K562 (cell line): ENCODE results near the gene ALG9. TPM values are rescaled to one million over a fixed set of nuclear protein-coding genes. Genes with fewer than 3 reads are reported as not detected.

Experiments
- ATF1 ChIP-seq, 2 experiments: fragments of 450-650 bp in 1 of 2; IDR thresholded peaks; 2 replicates each; pipeline ENCODE4 v1.6.1; 2016; ENCODE audit warnings: missing compliant biosample characterization in 1 of 2, missing genetic modification characterization in 1 of 2
- HES1 ChIP-seq: fragments of 450-650 bp; IDR thresholded peaks from 2 replicates; pipeline ENCODE4 v1.6.1; 2016; ENCODE audit warnings: low read depth, mild to moderate bottlenecking, moderate library complexity
- NFIX ChIP-seq: fragments of 250-450 bp; sonication (Bioruptor Pico); IDR thresholded peaks from 2 replicates; pipeline ENCODE4 v1.4.0; 2020; ENCODE audit warnings: low read depth, mild to moderate bottlenecking, moderate library complexity
- SMARCA5 ChIP-seq: fragments of 450-650 bp; IDR thresholded peaks from 2 replicates; pipeline ENCODE4 v1.6.1; 2016
- SNRNP70 ChIP-seq: fragments of 200-400 bp; formaldehyde crosslinking; optimal IDR thresholded peaks from 2 replicates; pipeline ENCODE3; 2017; ENCODE audit warnings: low read depth, low read length
- TAF7 ChIP-seq: fragments of 450-650 bp; IDR thresholded peaks from 2 replicates; pipeline ENCODE4 v1.6.1; 2016; ENCODE audit warnings: missing genetic modification characterization, missing compliant biosample characterization
- ZFP36 ChIP-seq: fragments of 150-350 bp; IDR thresholded peaks from 2 replicates; pipeline ENCODE4 v1.6.1; 2018; ENCODE audit warnings: low read length, low read depth; ENCODE audit not compliant: partially characterized antibody
- polyA plus RNA-seq, 8 experiments: library from polyadenylated mRNA; depleted of rRNA in 4 of 8; stranded (reverse) in 5 of 8; unstranded in 3 of 8; fragments of >200 nt; fragmentation: Nextera tagmentation in 2 of 8; fragmentation: Illumina TruSeq in 1 of 8; extraction: Ambion mirVana in 2 of 8; extraction: Trizol in 1 of 8; gene quantifications; 2 replicates each; pipeline versions ENCODE4 v1.2.1 to v1.2.3, GENCODE V29; 2011 to 2014; ENCODE audit warnings: inconsistent platforms in 1 of 8, missing spikeins in 1 of 8
- total RNA-seq, 7 experiments: library from RNA; depleted of rRNA in 6 of 7; stranded (reverse); fragments of >200 nt in 6 of 7; fragmentation: Illumina TruSeq in 2 of 7; extraction: Trizol in 2 of 7; gene quantifications; 2 replicates each; pipeline versions ENCODE4 v1.2.1 to v1.2.3, GENCODE V29; 2011 to 2021; ENCODE audit warnings: low replicate concordance in 1 of 7
- TF ChIP-seq, protein P1 (sequence below): fragments of 450-650 bp; IDR thresholded peaks from 2 replicates; pipeline ENCODE4 v1.6.1; 2016; ENCODE audit warnings: borderline replicate concordance
- TF ChIP-seq, protein P2 (sequence below): fragments of 250-450 bp; sonication (Bioruptor Pico); IDR thresholded peaks from 2 replicates; pipeline ENCODE4 v1.4.0; 2020
- TF ChIP-seq, protein P3 (sequence below): fragments of 450-650 bp; IDR thresholded peaks from 2 replicates; pipeline ENCODE4 v1.6.1; 2018; ENCODE audit not compliant: partially characterized antibody

ALG9 gene
- total and polyA plus RNA-seq, 9 of the 15 experiments (the other 6 are each of a cell fraction or from before 2014, with no cell fraction given) = 11.5 to 40.5 (median 24.9) TPM

DNA sequence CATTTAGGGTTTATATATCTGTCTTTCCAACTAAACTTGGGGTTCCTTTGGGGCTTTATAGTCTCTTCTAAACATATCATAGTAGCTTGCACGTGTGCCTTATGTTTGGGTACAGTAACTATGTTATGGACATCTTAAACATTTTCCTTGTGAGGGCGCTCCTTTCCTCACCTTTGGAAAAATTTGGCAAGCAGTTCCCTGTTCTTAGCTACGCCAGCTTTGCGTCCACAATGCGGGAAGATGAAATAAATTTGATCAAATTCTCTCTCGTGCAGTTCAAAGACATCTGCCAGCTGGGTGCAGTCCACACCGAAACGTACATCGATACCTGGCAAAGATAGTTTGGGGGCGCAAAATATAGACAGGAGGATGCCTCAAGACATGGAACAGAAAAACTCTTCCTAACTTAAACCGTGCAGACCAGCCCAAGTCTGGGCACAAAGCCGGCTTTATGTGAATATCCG lies 7.0 kb upstream of the ALG9 start (continued):
- TF ChIP-seq, protein P1, sequence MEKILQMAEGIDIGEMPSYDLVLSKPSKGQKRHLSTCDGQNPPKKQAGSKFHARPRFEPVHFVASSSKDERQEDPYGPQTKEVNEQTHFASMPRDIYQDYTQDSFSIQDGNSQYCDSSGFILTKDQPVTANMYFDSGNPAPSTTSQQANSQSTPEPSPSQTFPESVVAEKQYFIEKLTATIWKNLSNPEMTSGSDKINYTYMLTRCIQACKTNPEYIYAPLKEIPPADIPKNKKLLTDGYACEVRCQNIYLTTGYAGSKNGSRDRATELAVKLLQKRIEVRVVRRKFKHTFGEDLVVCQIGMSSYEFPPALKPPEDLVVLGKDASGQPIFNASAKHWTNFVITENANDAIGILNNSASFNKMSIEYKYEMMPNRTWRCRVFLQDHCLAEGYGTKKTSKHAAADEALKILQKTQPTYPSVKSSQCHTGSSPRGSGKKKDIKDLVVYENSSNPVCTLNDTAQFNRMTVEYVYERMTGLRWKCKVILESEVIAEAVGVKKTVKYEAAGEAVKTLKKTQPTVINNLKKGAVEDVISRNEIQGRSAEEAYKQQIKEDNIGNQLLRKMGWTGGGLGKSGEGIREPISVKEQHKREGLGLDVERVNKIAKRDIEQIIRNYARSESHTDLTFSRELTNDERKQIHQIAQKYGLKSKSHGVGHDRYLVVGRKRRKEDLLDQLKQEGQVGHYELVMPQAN = peak; percentile 89
- TF ChIP-seq NFIX (CRISPR knock-in tag) = no peak
- TF ChIP-seq, protein P2, sequence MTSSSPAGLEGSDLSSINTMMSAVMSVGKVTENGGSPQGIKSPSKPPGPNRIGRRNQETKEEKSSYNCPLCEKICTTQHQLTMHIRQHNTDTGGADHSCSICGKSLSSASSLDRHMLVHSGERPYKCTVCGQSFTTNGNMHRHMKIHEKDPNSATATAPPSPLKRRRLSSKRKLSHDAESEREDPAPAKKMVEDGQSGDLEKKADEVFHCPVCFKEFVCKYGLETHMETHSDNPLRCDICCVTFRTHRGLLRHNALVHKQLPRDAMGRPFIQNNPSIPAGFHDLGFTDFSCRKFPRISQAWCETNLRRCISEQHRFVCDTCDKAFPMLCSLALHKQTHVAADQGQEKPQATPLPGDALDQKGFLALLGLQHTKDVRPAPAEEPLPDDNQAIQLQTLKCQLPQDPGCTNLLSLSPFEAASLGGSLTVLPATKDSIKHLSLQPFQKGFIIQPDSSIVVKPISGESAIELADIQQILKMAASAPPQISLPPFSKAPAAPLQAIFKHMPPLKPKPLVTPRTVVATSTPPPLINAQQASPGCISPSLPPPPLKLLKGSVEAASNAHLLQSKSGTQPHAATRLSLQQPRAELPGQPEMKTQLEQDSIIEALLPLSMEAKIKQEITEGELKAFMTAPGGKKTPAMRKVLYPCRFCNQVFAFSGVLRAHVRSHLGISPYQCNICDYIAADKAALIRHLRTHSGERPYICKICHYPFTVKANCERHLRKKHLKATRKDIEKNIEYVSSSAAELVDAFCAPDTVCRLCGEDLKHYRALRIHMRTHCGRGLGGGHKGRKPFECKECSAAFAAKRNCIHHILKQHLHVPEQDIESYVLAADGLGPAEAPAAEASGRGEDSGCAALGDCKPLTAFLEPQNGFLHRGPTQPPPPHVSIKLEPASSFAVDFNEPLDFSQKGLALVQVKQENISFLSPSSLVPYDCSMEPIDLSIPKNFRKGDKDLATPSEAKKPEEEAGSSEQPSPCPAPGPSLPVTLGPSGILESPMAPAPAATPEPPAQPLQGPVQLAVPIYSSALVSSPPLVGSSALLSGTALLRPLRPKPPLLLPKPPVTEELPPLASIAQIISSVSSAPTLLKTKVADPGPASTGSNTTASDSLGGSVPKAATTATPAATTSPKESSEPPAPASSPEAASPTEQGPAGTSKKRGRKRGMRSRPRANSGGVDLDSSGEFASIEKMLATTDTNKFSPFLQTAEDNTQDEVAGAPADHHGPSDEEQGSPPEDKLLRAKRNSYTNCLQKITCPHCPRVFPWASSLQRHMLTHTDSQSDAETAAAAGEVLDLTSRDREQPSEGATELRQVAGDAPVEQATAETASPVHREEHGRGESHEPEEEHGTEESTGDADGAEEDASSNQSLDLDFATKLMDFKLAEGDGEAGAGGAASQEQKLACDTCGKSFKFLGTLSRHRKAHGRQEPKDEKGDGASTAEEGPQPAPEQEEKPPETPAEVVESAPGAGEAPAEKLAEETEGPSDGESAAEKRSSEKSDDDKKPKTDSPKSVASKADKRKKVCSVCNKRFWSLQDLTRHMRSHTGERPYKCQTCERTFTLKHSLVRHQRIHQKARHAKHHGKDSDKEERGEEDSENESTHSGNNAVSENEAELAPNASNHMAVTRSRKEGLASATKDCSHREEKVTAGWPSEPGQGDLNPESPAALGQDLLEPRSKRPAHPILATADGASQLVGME = no peak
- TF ChIP-seq HES1 = 0 out of 2 replicates have a peak, but pooled peaks have one; percentile 15
- no peak for TF ChIP-seq ZFP36
- TF ChIP-seq SNRNP70 = no peak
- TF ChIP-seq TAF7 (tag) = 0 out of 2 replicates have a peak, but pooled peaks have one; percentile 9
- TF ChIP-seq, protein P3, sequence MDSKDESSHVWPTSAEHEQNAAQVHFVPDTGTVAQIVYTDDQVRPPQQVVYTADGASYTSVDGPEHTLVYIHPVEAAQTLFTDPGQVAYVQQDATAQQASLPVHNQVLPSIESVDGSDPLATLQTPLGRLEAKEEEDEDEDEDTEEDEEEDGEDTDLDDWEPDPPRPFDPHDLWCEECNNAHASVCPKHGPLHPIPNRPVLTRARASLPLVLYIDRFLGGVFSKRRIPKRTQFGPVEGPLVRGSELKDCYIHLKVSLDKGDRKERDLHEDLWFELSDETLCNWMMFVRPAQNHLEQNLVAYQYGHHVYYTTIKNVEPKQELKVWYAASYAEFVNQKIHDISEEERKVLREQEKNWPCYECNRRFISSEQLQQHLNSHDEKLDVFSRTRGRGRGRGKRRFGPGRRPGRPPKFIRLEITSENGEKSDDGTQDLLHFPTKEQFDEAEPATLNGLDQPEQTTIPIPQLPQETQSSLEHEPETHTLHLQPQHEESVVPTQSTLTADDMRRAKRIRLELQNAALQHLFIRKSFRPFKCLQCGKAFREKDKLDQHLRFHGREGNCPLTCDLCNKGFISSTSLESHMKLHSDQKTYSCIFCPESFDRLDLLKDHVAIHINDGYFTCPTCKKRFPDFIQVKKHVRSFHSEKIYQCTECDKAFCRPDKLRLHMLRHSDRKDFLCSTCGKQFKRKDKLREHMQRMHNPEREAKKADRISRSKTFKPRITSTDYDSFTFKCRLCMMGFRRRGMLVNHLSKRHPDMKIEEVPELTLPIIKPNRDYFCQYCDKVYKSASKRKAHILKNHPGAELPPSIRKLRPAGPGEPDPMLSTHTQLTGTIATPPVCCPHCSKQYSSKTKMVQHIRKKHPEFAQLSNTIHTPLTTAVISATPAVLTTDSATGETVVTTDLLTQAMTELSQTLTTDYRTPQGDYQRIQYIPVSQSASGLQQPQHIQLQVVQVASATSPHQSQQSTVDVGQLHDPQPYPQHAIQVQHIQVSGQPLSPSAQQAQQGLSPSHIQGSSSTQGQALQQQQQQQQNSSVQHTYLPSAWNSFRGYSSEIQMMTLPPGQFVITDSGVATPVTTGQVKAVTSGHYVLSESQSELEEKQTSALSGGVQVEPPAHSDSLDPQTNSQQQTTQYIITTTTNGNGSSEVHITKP = peak; percentile 99
- TF ChIP-seq ATF1 (CRISPR knock-in tag; IDR thresholded peaks at IDR 0.05) = no peak
- no peak for TF ChIP-seq ATF1 (tag; IDR thresholded peaks at IDR 0.05)
- 0 out of 2 replicates have a peak, but pooled peaks have one; percentile 45 for TF ChIP-seq SMARCA5
